ENCODE data around the gene KLK10. TPM values are rescaled to one million over a fixed set of nuclear protein-coding genes. Genes with fewer than 3 reads are reported as not detected.

Gene KLK10
- total and polyA plus RNA-seq, 10 donors, result 0.06 to 0.13 (median 0.09) TPM; not detected in 7

DNA sequence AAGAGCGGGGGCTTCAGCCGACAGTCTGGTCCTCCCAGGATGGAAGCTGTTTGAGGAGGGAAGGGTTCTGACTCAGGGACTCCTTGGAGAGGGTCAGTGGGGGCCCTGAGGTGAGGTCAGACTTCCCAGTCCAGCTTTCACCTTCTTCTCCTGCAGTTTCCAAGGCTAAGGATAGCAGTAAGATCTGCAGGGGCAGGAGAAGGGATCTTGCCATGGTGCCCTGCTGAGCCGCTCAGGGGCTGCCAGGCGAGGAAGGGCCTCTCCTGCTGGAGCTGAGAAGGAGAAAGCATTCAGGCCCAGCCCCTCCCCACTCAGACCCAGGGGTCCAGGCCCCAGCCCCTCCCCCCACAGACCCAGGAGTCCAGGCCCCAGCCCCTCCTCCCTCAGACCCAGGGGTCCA is 37.3 kb downstream of the KLK10 start:
- intact Hi-C loops (cut with DNase I; ENCODE audit: low total_unique reads), result no loop called here
- Histone ChIP-seq H3K4me1 (no peaks in the 10 kb centered on the region), H3K9me3 (no peaks in the 10 kb centered on the region), H3K4me3 (no peak overlapping the region), H3K27ac (no peak overlapping the region), H3K36me3 (no peaks in the 10 kb centered on the region), H3K27me3 (replicated peaks in 1 of 7) (peaks cover 0 to 70% (median 0%) of the 10 kb centered on the region in 7 donors)
- WGBS, 5 donors, result 80 to 85% (median 82%) methylated on average over 4 of the region's 4 CpGs
- DNase-seq, result no peak
- TF ChIP-seq, protein P1, sequence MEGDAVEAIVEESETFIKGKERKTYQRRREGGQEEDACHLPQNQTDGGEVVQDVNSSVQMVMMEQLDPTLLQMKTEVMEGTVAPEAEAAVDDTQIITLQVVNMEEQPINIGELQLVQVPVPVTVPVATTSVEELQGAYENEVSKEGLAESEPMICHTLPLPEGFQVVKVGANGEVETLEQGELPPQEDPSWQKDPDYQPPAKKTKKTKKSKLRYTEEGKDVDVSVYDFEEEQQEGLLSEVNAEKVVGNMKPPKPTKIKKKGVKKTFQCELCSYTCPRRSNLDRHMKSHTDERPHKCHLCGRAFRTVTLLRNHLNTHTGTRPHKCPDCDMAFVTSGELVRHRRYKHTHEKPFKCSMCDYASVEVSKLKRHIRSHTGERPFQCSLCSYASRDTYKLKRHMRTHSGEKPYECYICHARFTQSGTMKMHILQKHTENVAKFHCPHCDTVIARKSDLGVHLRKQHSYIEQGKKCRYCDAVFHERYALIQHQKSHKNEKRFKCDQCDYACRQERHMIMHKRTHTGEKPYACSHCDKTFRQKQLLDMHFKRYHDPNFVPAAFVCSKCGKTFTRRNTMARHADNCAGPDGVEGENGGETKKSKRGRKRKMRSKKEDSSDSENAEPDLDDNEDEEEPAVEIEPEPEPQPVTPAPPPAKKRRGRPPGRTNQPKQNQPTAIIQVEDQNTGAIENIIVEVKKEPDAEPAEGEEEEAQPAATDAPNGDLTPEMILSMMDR (IDR thresholded peaks at IDR 0.05 in 8 of 11, conservative IDR thresholded peaks at IDR 0.05 in 3 of 11), result no peak
- no peak for TF ChIP-seq POLR2A (IDR thresholded peaks at IDR 0.05)
- no peak for TF ChIP-seq POLR2AphosphoS5 (IDR thresholded peaks at IDR 0.05)

GRCh38 chr19:50981587-50982146 is 37.8 kb downstream of the KLK10 start:
- Histone ChIP-seq H3K36me3 (no peaks in the 10 kb centered on the region), H3K27me3 (replicated peaks in 1 of 7) (peaks cover 0 to 65% (median 0%) of the 10 kb centered on the region in 7 donors)
- 56 to 71% (median 64%) methylated on average over 11 of the region's 11 CpGs for WGBS, 5 donors

GRCh38 chr19:50980208-50980607 is 39.3 kb downstream of the KLK10 start:
- DNase-seq, result no peak
- TF ChIP-seq, protein P1 (IDR thresholded peaks at IDR 0.05 in 8 of 11, conservative IDR thresholded peaks at IDR 0.05 in 3 of 11), result no peak
- TF ChIP-seq POLR2AphosphoS5 (IDR thresholded peaks at IDR 0.05) (no peak), POLR2A (IDR thresholded peaks at IDR 0.05) (no peak)
- 69 to 76% (median 71%) methylated on average over 8 to 13 of the region's 13 CpGs for WGBS, 5 donors
- no peaks in the 10 kb centered on the region for H3K4me1 ChIP-seq
- H3K27ac ChIP-seq, result no peak overlapping the region
- H3K9me3 ChIP-seq, result no peaks in the 10 kb centered on the region
- intact Hi-C loops (cut with DNase I; ENCODE audit: low total_unique reads), result no loop called here
- H3K27me3 ChIP-seq (replicated peaks in 1 of 7), result peaks cover 0 to 62% (median 0%) of the 10 kb centered on the region in 7 donors
- no peak overlapping the region for H3K4me3 ChIP-seq
- no peaks in the 10 kb centered on the region for H3K36me3 ChIP-seq

More at GRCh38 chr19:50981587-50982146, 37.8 kb downstream of the KLK10 start:
- Histone ChIP-seq H3K4me3 (no peak overlapping the region), H3K4me1 (no peaks in the 10 kb centered on the region), H3K9me3 (no peaks in the 10 kb centered on the region), H3K27ac (no peak overlapping the region)
- TF ChIP-seq POLR2AphosphoS5 (IDR thresholded peaks at IDR 0.05), result no peak
- TF ChIP-seq, protein P1 (IDR thresholded peaks at IDR 0.05 in 8 of 11, conservative IDR thresholded peaks at IDR 0.05 in 3 of 11), result no peak
- TF ChIP-seq POLR2A (IDR thresholded peaks at IDR 0.05), result no peak
- intact Hi-C loops (cut with DNase I; ENCODE audit: low total_unique reads), result no loop called here
- no peak for DNase-seq

DNA sequence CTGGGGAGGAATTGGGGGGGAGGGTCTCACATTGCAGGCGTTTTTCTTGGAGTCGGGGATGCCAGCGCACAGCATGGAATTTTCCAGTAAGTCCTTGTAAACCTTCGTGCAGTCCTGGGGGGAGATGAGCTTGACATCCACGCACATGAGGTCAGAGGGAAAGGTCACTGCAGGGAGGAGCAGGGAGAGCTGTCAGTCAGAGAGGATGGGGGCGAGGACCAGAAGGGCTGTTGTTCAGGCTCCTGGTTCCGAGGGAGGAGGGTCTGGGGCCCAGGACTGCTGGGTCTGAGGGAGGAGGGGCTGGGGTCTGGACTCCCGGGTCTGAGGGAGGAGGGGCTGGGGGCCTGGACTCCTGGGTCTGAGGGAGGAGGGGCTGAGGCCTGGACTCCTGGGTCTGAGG is 39.8 kb downstream of the KLK10 start:
- Histone ChIP-seq H3K27me3 (replicated peaks in 1 of 7) (peaks cover 0 to 58% (median 0%) of the 10 kb centered on the region in 7 donors), H3K4me1 (no peaks in the 10 kb centered on the region), H3K27ac (no peak overlapping the region), H3K9me3 (no peaks in the 10 kb centered on the region), H3K36me3 (no peaks in the 10 kb centered on the region), H3K4me3 (no peak overlapping the region)
- no peak for DNase-seq
- WGBS, 5 donors, result 44 to 61% (median 51%) methylated on average over 8 of the region's 8 CpGs
- intact Hi-C loops (cut with DNase I; ENCODE audit: low total_unique reads), result no loop called here
- TF ChIP-seq POLR2A (IDR thresholded peaks at IDR 0.05) (no peak), POLR2AphosphoS5 (IDR thresholded peaks at IDR 0.05) (no peak)
- TF ChIP-seq, protein P1 (IDR thresholded peaks at IDR 0.05 in 8 of 11, conservative IDR thresholded peaks at IDR 0.05 in 3 of 11), result no peak

Measured in spleen (tissue), 11 donors.